Fibroblast of lung (primary cell): ENCODE data around the gene MGST3.

Experiments used
- CTCF ChIP-seq, 2 donors: IDR thresholded peaks in 1 of 2; conservative IDR thresholded peaks in 1 of 2; 1 replicate in 1 of 2; 2 replicates in 1 of 2; pipeline ENCODE4 v1.5.1; 2011 to 2012; ENCODE audit warnings: low read length in 2 of 2, control low read depth in 1 of 2, inconsistent platforms in 1 of 2, low read depth in 1 of 2, mild to moderate bottlenecking in 1 of 2
- EZH2 ChIP-seq: IDR thresholded peaks from 2 replicates; pipeline ENCODE4 v1.5.1; 2012; ENCODE audit warnings: low read length, control low read depth, mild to moderate bottlenecking; ENCODE audit errors: missing control alignments

GRCh38 chr1:165610866-165611265, 20.2 kb upstream of the MGST3 start:
- TF ChIP-seq CTCF (conservative IDR thresholded peaks at IDR 0.05 in 1 of 2, IDR thresholded peaks at IDR 0.05 in 1 of 2; ENCODE audit: low read depth in 1 of 2, low read length in 2 of 2) (no peak), EZH2 (no peak)
